Measurements from ENCODE around the gene CXADR.
A peak's percentile ranks its signal among the peaks of the same experiment; 100 is the strongest.

The CXADR gene

DNA sequence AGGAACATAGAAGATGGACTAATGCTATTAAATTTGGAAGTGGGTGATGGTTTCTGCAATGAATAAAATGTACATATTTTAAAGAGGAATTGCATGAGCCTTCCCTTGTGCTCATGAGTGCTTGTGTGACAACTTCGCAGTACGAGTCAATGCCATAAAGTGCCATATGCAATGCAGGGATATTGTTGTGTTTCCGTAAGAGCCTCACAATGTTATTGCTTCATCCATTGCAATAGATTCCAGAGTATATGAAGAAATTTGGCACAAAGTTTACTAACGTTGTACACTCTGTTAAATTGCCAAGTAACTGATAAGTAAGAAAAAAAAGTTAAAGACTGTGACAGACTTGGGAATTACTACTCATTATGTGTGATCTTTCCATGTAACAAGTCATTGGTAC is 77.6 kb downstream of the CXADR start:
- no peak for DNase-seq (ENCODE audit: low read depth in 1 of 2, low spot score in 1 of 2)

- DNase-seq (ENCODE audit: low read depth in 1 of 2, low spot score in 1 of 2), result no peak
Observed at GRCh38 chr21:17597680-17598079, 84.8 kb downstream of the CXADR start.

GRCh38 chr21:17598437-17598836 is 85.6 kb downstream of the CXADR start:
- no peak for DNase-seq (ENCODE audit: low read depth in 1 of 2, low spot score in 1 of 2)

DNA sequence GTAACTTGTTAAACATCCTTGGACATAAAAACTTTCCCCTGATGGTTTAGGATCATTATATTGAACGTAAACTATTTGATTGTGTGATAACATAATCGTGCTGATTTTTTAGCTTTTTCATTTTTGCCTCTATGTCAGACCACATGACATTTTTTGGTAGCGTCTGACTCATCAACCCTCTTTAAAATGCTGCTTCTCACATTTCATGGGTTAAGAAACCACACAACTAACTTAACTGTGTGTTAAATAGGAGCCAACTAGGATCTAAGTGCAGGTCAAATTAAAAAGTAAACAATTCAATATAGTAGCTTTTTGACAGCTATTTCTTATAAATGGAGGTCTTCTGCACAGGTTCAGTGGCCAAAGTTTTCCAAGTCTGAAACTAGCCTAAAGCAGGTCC is 90.0 kb downstream of the CXADR start:
- DNase-seq (ENCODE audit: low read depth in 1 of 2, low spot score in 1 of 2), result no peak

DNA sequence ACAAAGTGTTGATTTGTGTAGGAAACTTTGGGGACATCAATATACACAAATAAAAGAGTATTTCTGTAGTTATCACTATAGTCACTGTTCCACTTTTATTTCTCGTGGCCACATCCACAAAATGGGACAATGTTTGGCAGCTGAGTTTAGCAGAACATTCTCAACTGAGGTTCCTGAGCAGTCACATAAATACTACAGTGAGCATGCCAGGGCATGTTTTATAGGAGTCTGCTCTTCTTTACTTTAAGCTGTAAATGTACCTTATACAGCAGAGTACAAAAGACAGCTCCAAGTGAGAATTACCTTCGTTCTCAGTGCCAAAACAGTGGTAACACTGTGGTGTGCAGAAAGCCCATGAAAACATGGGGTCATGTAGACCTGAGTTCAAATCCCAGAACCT is 94.8 kb downstream of the CXADR start:
- DNase-seq (ENCODE audit: low read depth in 1 of 2, low spot score in 1 of 2), result no peak

DNA sequence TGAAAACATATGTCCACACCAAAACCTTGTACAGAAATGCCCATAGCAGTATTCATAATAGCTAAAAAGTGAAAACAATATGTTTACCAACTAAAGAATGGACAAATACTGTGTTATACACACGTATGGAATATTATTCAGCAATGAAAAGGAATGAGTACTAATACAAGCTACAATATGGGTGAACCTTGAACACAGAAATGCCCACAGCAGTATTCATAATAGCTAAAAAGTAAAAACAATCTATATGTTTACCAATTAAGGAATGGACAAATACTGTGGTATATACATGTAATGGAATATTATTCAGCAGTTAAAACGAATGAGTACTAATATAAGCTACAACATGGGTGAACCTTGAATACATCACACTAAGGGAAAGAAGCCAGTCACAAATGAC is 96.8 kb downstream of the CXADR start:
- DNase-seq (ENCODE audit: low read depth in 1 of 2, low spot score in 1 of 2), result no peak

GRCh38 chr21:17610911-17611310 is 98.1 kb downstream of the CXADR start:
- no peak for DNase-seq (ENCODE audit: low read depth in 1 of 2, low spot score in 1 of 2)

GRCh38 chr21:17611414-17612022 is 98.7 kb downstream of the CXADR start:
- DNase-seq (ENCODE audit: low read depth in 1 of 2, low spot score in 1 of 2), result peak; percentile 58 to 70

DNA sequence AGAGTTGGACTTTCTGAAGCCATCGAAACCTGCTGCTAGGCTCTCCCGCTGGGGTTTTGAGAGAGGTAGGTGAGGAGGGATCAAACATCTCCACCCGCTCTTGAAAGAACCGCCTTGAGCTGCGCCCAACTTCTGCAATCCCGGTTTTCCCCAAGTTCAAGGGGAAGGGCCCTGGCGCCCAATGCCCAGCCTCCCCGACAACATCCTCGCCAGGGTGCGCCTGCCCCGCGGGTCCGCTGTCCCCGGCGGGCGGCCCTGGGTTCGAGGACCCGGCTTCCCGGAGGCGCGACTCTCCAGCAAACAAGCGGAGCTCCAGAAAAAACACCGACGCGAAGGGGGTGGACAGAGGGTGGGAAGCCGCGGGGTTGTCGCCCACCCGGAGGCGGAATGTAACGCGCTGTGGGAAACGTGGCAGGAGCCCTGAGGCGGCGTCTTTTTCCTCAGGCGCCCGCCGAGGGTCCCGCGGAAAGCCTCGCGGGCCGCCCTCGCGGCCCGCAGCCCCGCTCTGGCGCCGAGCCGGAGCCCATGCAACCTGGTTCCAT is 99.3 kb downstream of the CXADR start:
- peak in 1 of 2 donors; percentile 5 for DNase-seq (ENCODE audit: low read depth in 1 of 2, low spot score in 1 of 2)

DNA sequence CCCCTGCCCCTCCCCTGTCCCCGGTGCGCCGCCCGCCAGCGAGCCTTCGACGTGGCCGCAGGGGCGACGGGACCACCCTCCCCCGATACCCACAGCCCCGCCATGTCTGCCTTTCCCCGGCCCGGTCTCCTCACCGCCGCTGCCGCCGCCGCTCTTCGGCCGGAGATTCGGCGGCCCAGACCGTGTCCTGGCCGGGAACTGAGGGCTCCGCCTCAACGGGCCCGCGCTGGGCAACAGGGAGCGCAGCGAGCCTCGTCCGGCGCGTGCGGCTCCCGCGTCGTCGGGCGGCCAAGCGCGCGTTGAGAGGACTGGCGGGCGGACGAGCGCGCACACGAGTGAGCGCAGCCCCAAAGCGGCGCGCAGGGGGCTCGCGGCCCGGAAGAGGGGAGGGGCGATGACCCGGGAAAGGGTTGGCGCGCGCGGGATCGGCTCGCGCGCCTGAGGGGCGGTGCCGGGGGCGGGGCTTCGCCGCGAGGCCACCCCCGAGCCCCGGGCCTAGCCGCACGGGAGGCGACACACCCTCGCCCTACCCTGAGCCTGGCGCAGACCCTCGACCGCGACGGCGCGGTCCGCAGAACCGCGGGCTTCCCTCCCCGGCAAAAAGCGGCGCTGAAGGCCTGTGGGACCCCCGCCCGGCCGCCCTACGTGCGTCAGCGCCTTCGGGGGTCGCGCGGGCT is 99.9 kb downstream of the CXADR start, which contains the start of gene BTG3:
Gene BTG3, minus strand, starts transcription at position 337 of the 677 bp plus-strand sequence. CDS start 3,757 bp downstream, outside the sequence.
- DNase-seq (ENCODE audit: low read depth in 1 of 2, low spot score in 1 of 2), result peak; percentile 49 to 63

- DNase-seq (ENCODE audit: low read depth in 1 of 2, low spot score in 1 of 2), result no peak
Observed at GRCh38 chr21:17613242-17613676, 100.4 kb downstream of the CXADR start.

- no peak for DNase-seq (ENCODE audit: low read depth in 1 of 2, low spot score in 1 of 2)
Observed at GRCh38 chr21:17616831-17617230, 104.0 kb downstream of the CXADR start.

DNA sequence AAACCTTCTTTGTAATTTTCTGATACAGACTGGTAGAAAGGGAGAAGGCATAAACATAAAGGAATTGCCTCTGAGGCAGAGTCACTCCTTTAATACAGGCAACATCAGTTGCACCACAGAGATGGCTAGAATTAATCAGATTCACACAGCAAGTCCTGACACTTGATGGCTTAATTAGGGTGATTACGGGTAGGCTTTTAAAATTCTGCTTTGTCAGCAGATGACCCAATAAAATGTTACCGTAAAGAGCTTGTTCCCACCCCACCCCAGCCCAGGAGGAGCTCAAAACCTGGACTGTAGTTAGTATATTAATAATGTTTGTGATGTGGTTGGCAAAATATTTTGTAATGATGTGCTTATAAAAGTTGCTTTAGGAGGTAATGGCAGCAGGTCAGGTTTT is 109.2 kb downstream of the CXADR start:
- no peak for DNase-seq (ENCODE audit: low read depth in 1 of 2, low spot score in 1 of 2)

GRCh38 chr21:17631195-17631594 is 118.4 kb downstream of the CXADR start:
- no peak for DNase-seq (ENCODE audit: low read depth in 1 of 2, low spot score in 1 of 2)

DNA sequence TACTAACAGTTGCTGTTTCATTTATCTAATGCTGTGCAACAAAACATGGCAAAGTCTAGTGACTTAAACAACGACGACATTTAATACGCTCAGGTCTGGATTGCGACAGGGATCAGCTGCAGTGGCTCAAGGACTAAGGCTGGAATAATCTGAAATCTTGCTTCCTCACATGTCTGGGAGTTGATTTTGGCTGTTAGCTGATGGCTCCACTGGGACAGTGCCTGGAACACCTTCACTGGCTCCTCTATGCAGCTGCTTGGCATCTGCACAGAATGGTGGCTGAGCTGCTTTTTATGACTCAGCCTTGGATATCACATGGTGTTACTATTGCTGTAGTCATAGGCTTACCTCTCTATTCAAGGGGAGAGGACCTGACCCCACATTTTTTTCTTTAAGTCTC is 123.9 kb downstream of the CXADR start:
- DNase-seq (ENCODE audit: low read depth in 1 of 2, low spot score in 1 of 2), result no peak

DNA sequence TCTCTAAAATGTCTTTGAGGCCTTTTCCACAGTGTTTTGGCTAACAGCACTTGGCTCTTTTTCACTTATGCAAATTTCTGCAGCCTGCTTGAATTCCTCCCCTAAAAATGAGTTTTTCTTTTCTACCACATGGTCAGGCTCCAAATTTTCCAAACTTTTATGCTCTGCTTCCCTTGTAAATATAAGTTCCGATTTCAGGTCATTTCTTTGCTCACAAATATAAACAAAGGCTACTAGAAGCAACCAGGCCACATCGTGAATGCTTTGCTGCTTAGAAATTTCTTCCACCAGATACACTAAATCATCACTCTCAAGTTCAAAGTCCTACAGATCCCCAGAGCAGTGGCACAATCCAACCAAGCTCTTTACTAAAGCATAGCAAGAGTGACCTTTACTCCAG is 128.0 kb downstream of the CXADR start:
- DNase-seq (ENCODE audit: low read depth in 1 of 2, low spot score in 1 of 2), result no peak
